ENCODE data around the gene OR52K1. TPM values are rescaled to one million over a fixed set of nuclear protein-coding genes. Genes with fewer than 3 reads are reported as not detected.

Gene OR52K1
- polyA plus RNA-seq, 1 donor (not counting 4 experiments of a cell fraction or from before 2014, with no cell fraction given), result not detected

DNA sequence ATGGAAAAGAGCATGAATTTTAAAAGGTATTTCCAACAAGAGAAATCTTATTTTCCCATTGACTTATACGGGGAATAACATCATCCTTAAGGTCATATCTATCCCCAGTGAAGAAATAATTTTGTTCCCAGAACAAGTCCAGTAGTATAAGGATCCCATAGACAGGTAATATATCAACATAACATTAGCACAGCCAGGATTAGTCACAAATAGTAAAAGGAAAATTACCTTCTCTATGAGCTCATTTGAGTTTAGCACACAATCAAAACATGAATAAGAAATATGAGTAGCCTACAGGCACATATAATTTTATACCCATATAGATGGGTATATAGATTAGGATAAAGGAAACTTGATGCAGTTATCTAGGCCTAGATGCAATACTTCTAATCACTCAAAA is 2.8 kb upstream of the OR52K1 start:
- dilution Hi-C loops (cut with MboI; ENCODE audit: extremely low pct_ligation_motif_present, low sequenced_read_pairs), result no loop called here
- peaks cover 29% of the 10 kb centered on the region for H3K4me1 ChIP-seq (ENCODE audit: control insufficient read depth, extremely low read depth, insufficient read depth, low read length)
- no peaks in the 10 kb centered on the region for H3K9me3 ChIP-seq (ENCODE audit: control insufficient read depth, low read depth, low read length)
- no peak overlapping the region for H3K4me2 ChIP-seq (ENCODE audit: control insufficient read depth, extremely low read depth, insufficient read depth, low read depth, low read length)
- H4K20me1 ChIP-seq (ENCODE audit: control insufficient read depth, extremely low read depth, insufficient read depth, low read length), result no peaks in the 10 kb centered on the region
- no peaks in the 10 kb centered on the region for H3K9me1 ChIP-seq (ENCODE audit: control insufficient read depth, extremely low read depth, insufficient read depth, low read length)
- no peaks in the 10 kb centered on the region for H3K27me3 ChIP-seq (ENCODE audit: control insufficient read depth, extremely low read depth, insufficient read depth, low read length)
- DNase-seq (ENCODE audit: low read depth, low spot score) (no peak), FAIRE-seq (no peak)
- no peak overlapping the region for H3K27ac ChIP-seq (ENCODE audit: control insufficient read depth, insufficient read depth, low read length)
- H3K9ac ChIP-seq (ENCODE audit: control insufficient read depth, extremely low read depth, insufficient read depth, low read length), result no peak overlapping the region
- H3K79me2 ChIP-seq (ENCODE audit: control insufficient read depth, insufficient read depth, low read length), result no peaks in the 10 kb centered on the region
- no peak overlapping the region for H3K4me3 ChIP-seq (ENCODE audit: control insufficient read depth in 2 of 3, extremely low read depth in 1 of 3, insufficient read depth in 2 of 3, low read depth in 1 of 3, low read length in 3 of 3)
- H3K36me3 ChIP-seq (ENCODE audit: control insufficient read depth in 2 of 2, extremely low read depth in 1 of 2, insufficient read depth in 2 of 2, low read length in 2 of 2), result no peaks in the 10 kb centered on the region
- no peak overlapping the region for H2AFZ ChIP-seq (ENCODE audit: control insufficient read depth, low read length)
- TF ChIP-seq, protein P1, sequence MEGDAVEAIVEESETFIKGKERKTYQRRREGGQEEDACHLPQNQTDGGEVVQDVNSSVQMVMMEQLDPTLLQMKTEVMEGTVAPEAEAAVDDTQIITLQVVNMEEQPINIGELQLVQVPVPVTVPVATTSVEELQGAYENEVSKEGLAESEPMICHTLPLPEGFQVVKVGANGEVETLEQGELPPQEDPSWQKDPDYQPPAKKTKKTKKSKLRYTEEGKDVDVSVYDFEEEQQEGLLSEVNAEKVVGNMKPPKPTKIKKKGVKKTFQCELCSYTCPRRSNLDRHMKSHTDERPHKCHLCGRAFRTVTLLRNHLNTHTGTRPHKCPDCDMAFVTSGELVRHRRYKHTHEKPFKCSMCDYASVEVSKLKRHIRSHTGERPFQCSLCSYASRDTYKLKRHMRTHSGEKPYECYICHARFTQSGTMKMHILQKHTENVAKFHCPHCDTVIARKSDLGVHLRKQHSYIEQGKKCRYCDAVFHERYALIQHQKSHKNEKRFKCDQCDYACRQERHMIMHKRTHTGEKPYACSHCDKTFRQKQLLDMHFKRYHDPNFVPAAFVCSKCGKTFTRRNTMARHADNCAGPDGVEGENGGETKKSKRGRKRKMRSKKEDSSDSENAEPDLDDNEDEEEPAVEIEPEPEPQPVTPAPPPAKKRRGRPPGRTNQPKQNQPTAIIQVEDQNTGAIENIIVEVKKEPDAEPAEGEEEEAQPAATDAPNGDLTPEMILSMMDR (optimal IDR thresholded peaks at IDR 0.05 in 1 of 3, IDR thresholded peaks at IDR 0.05 in 1 of 3, conservative IDR thresholded peaks at IDR 0.05 in 1 of 3; ENCODE audit: extremely low read depth in 1 of 3, insufficient read depth in 2 of 3, low read length in 3 of 3), result no peak
- no peak for TF ChIP-seq EZH2 (IDR thresholded peaks at IDR 0.05; ENCODE audit: low read length)

DNA sequence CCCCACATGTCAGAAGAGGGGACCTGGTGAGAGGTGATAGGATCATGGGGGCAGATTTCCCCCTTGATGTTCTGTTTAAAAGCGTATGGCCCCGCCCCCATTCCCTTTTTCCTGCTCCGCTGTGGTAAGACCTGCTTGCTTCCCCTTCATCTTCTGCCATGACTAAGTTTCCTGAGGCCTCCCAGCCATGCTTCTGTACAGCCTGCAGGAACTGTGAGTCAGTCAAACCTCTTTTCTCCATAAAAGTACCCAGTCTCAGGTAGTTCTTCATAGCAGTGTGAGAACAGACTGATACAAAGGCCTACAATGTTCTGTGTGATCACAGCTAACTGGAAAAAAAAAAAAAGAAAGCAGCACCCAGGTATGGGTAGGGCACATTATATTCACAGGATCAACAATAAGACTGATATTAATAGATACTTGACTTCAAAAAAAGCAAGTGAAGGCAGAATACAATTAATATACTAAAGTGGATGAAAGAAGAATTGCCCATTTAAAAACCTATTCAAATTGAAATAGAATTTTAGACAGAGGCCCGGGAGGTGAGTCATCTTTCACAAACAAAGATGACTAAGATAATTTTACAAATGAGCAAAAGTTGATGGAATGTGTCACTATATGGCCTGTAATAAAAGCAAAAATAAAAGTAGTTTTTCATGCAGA is 1.7 kb upstream of the OR52K1 start:
- Histone ChIP-seq H3K4me2 (ENCODE audit: control insufficient read depth, extremely low read depth, insufficient read depth, low read depth, low read length) (peak overlapping the region; percentile 57), H3K27ac (ENCODE audit: control insufficient read depth, insufficient read depth, low read length) (peak overlapping the region; percentile 81), H3K9me1 (ENCODE audit: control insufficient read depth, extremely low read depth, insufficient read depth, low read length) (no peaks in the 10 kb centered on the region), H3K36me3 (ENCODE audit: control insufficient read depth in 2 of 2, extremely low read depth in 1 of 2, insufficient read depth in 2 of 2, low read length in 2 of 2) (no peaks in the 10 kb centered on the region), H3K9me3 (ENCODE audit: control insufficient read depth, low read depth, low read length) (no peaks in the 10 kb centered on the region), H3K9ac (ENCODE audit: control insufficient read depth, extremely low read depth, insufficient read depth, low read length) (peak overlapping the region; percentile 12), H2AFZ (ENCODE audit: control insufficient read depth, low read length) (peak overlapping the region; percentile 0), H3K27me3 (ENCODE audit: control insufficient read depth, extremely low read depth, insufficient read depth, low read length) (no peaks in the 10 kb centered on the region), H4K20me1 (ENCODE audit: control insufficient read depth, extremely low read depth, insufficient read depth, low read length) (no peaks in the 10 kb centered on the region), H3K4me1 (ENCODE audit: control insufficient read depth, extremely low read depth, insufficient read depth, low read length) (peaks cover 32% of the 10 kb centered on the region), H3K4me3 (ENCODE audit: control insufficient read depth in 2 of 3, extremely low read depth in 1 of 3, insufficient read depth in 2 of 3, low read depth in 1 of 3, low read length in 3 of 3) (peak overlapping the region in 1 of 3 experiments; percentile 24), H3K79me2 (ENCODE audit: control insufficient read depth, insufficient read depth, low read length) (no peaks in the 10 kb centered on the region)
- dilution Hi-C loops (cut with MboI; ENCODE audit: extremely low pct_ligation_motif_present, low sequenced_read_pairs), result no loop called here
- TF ChIP-seq EZH2 (IDR thresholded peaks at IDR 0.05; ENCODE audit: low read length), result no peak
- TF ChIP-seq, protein P1 (optimal IDR thresholded peaks at IDR 0.05 in 1 of 3, IDR thresholded peaks at IDR 0.05 in 1 of 3, conservative IDR thresholded peaks at IDR 0.05 in 1 of 3; ENCODE audit: extremely low read depth in 1 of 3, insufficient read depth in 2 of 3, low read length in 3 of 3), result no peak
- FAIRE-seq (peak; percentile 81), DNase-seq (ENCODE audit: low read depth, low spot score) (peak; percentile 41)
